Measurements from ENCODE around the gene METAP1.
"Not testable (repeated sequence)": the region's sequence is repeated elsewhere in the genome, so short reads cannot be mapped to it uniquely, and the experiment has no call there.

Gene METAP1

DNA sequence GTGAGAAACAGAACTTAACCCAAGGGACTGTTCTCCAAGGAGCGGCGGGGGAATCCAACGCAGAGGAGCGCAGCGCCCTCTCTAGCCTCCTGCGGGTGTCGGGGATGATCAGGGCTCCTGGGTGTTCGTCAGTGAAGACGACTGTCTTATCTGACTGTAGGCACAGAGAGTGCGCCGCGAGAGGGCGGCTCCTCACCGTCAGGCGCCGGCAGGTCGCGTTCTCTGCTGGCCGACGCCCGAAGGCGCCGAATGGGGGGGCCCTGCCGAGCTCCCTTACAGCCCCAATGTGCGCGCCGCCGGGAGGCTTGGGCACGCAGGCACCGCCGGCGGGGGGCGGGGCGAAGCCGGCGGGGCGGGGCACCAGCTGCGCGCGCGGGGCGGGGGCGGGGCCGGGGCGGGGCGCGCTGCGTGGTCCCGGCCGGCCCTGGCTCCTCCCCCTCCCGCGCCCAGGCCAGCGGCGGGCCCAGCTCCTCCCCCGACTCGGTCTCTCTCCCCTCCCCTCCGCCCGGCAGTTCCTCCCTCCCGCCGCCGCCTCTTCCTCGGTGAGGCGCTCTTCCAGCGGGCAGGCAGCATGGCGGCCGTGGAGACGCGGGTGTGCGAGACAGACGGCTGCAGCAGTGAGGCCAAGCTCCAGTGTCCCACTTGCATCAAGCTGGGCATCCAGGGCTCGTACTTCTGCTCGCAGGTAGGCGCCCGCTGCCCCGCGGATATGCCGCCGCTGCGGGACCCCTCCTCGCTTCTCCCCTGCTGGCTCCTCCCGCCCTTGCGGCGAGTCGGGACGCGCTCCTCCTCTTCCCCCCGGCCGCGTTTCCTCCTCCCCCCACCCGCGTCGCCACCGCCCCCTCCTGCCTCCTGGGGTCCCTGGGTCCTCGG, at the start of gene METAP1:
Gene METAP1 (plus strand): TSS at position 539 of the 873 bp plus-strand sequence. CDS start 33 bp downstream, at position 572.
- peak; percentile 58 to 98 (median 92) for DNase-seq

- no peak for DNase-seq
These were observed 49.2 kb upstream of the METAP1 start for GRCh38 chr4:98946359-98946758.

DNA sequence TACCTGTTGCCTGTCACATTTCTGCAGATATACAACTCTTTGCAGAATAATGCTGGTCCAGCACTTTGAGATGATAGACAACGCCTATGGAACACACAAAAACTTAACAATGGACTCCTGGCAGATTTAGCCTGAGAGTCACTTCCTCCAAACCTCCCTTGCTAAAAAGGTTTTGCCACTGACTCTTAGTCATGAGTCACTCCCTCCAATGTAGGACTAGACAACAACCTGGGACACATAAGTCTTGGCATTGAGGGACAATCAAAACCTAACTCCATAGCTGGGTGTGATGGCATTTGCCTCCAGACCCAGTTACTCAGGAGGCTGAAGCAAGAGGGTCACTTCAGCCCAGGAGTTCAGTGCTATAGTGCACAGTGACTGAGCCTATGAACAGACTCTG, 44.6 kb upstream of the METAP1 start:
- DNase-seq, result no peak

DNA sequence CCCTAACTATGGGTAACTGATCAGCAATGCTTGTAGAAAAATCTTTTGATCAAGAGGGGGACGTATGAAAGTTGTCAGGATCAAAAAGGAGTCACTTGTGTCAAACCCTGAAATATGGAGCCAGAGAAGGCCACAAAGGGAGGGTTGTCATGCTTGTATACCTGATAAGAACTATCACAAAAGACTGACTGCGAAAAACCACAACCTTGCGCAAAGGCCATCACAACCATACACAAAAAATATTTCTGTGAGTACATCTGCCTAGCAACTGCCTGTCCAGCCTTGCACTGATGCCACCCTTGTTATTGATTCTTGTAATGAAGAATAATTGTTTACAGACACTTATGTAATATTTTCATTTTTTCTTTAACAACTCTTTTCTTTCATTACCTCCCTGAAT, 43.8 kb upstream of the METAP1 start:
- DNase-seq, result no peak

DNA sequence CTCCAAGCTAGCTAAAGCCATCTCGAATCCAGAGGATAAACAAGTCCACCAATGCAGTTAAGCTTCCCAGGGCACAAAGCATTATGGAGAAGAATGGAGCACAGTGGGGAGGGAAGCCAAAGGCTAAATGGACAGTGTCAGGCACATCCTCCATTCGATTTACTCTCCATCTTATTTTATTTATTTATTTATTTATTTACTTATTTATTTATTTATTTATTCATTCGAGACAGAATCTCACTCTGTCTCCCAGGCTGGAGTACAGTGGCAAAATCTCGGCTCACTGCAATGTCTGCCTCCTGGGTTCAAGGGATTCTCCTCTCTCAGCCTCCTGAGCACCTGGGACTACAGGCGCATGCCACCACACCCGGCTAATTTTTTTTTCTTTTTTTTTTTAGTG, 40.3 kb upstream of the METAP1 start:
- no peak for DNase-seq

- no peak for DNase-seq
These were observed 37.5 kb upstream of the METAP1 start for GRCh38 chr4:98958065-98958464.

- no peak for DNase-seq
These were observed 36.1 kb upstream of the METAP1 start for GRCh38 chr4:98959411-98959810.

DNA sequence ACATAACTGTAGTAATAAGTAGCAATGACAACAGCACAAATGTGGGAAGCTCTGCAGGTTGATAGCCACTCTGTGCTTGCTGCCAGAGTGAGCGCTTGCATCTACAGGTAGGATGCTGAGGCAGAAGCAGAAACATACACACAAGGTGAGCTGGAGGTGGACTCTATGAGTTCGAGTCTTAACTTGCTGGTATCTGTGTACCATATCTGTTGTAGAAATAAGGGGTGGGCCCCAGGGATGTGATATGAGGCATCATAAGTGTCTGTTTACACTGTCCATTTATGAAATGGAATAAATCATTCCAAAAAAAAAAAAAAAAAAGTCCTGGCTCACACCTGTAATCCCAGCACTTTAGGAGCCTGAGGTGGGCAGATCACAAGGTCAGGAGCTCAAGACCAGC, 33.8 kb upstream of the METAP1 start:
- DNase-seq, result no peak

DNA sequence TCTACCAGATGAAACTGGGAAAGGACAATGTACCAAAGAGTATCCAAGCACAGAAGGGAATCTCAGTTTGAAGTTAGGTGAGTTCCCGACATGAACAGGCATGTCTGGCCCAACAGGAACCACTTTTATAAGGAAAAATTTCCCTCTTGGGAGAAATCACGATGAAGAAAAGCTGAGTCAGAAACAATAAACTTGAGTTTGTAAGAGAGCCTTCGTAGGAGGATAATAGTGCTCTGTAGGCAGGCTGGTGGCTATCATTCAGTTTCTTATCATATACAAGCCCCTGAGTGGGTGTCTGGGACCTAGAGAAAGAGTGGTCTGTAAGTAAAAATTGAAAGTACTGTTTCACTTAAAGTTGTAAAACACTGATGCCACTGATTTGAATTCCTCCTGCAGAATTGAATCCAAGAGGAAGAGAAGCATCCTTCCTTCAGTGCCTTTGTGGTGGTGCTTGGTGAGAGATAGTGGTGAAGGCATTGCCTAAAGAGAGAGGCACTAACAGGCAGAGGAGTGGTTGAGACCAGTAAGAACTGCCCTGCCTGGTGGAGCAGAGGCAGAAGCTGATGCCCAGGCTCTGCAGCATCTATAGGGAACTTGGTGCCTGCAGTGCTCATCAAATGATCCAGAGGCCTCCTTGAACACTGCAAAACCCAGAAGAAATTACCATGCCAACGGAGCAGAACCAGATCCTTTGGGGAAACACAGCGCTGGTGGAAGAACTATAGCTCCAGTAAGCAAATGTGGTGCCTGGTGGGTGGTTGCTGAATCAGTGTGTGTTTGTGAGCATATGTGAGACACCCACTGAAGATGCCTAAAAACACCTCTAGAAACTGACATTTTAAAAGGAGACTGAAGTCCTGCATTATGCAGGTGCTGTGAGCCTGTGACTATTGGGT, 31.7 kb upstream of the METAP1 start:
- no peak for DNase-seq

DNA sequence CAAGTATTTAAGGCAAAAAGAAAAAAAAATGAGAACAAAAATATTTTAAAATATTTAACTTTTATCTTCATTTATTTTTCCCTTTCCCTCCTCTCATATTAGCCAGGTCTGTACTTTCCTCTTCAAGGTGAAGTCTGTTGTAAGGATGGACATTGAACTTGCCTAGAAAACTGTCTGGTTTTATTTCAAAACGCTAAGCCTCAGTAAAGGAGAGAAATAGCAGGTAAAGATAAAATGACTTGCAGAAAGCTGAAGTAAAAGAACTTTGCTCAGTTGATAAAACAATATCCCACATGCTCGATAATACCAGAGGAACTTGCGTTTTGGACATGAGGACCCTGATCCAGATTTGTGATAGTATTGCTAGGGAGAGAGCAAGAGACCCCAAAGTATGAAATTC, 28.6 kb upstream of the METAP1 start:
- DNase-seq, result no peak

GRCh38 chr4:98967786-98968329, 27.7 kb upstream of the METAP1 start:
- no peak for DNase-seq

GRCh38 chr4:98969878-98970785, 25.4 kb upstream of the METAP1 start:
- no peak for DNase-seq

- DNase-seq, result no peak
These were observed 18.8 kb upstream of the METAP1 start for GRCh38 chr4:98976716-98977115.

DNA sequence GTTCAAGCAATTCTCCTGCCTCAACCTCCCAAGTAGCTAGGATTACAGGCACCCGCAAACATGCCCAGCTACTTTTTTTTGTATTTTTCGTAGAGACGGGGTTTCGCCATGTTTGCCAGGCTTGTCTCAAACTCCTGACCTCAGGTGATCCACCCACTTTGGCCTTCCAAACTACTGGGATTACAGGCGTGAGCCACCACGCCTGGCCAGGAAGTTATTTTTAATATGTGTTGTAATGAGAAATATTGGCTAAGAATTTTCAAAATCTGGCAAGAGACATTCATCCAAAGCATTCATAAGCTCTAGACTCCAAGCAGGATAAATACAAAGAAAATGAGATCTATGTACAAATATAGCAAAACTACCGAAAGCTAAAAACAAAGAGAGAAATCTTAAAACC, 18.0 kb upstream of the METAP1 start:
- no peak for DNase-seq

- no peak for DNase-seq
These were observed 7.8 kb upstream of the METAP1 start for GRCh38 chr4:98987720-98988119.

- DNase-seq, result not testable (repeated sequence)
These were observed 2.7 kb upstream of the METAP1 start for GRCh38 chr4:98992835-98993234.

DNA sequence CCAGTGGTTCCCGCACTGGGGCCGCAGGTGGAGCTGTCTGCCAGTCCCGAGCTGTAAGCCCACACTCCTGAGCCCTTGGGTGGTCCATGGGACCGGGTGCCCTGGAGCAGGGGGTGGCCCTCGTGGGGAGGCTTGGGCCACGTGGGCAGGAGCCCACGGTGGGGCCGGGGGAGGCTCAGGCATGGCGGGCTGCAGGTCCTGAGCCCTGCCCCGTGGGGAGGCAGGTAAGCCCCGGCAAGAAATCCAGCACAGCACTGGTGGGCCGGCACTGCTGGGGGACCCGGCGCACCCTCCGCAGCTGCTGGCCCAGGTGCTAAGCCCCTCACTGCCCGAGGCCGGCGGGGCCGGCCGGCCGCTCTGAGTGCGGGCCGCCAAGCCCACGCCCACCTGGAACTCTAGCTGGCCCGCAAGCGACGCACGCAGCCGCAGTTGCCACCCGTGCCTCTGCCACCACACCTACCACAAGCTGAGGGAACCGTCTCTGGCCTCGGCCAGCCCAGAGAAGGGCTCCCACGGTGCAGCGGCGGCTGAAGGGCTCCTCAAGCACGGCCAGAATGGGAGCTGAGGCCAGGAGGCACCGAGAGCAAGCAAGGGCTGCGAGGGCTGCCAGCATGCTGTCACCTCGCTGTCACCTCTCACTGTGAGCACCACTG, 2.0 kb upstream of the METAP1 start:
- no peak for DNase-seq

GRCh38 chr4:98994474-98995182, 893 bp upstream of the METAP1 start:
- peak in 1 of 14 donors; percentile 64 for DNase-seq

DNA sequence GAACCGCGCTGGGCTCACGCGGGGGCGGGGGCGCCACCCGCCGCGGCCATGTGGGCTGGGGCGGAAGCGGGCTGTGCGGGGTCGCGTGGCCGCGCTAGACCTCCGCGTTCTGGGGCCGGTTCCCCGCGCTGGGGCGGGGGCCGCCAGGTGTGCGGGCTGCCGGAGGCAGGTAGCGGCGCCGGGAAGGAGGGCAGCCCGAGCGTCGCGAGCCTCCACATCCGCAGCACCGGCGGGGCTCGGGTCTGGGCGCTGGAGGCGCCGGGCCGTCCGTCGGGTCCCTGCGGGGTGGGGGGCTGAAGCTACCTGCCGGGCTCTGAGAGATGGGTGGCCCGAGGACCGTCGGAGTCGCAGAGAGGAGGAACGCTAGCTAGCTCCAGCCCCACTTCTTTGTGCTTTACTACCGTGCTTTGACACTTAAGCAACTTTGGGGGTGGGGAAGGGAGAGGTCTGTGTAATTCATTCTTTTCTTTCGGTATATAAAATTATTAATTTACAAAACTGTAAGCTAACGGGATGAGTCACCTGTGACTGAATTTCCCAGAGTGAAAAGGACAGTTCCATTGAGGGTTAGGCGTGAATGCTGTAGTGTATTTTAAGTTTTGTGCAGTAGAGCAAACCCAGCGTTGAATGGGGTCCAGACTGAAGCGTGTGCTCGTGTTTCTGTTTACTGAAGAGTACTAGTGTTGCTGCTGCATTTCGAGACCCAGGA, 689 bp downstream of the METAP1 start:
- DNase-seq, result peak in 3 of 14 donors; percentile 1 to 44 (median 24)

- no peak for DNase-seq
These were observed 1.2 kb downstream of the METAP1 start for GRCh38 chr4:98996765-98997068.

Data from C1 segment of cervical spinal cord (tissue), 14 donors.